Brain microvascular endothelial cell (primary cell): ENCODE measurements around the gene SIPA1L3.
A peak's percentile ranks its signal among the peaks of the same experiment; 100 is the strongest.

Experiments
- DNase-seq: peaks from one replicate; pipeline ENCODE4 v3.0.0-alpha.2; 2020
- H3K27ac ChIP-seq: fragments of 250-450 bp; sonication (Bioruptor Pico); 2 replicates; pipeline ENCODE4 v1.5.1; 2020; ENCODE audit warnings: mild to moderate bottlenecking, moderate library complexity
- H3K27me3 ChIP-seq: fragments of 250-450 bp; sonication (Bioruptor Pico); replicated peaks from 2 replicates; pipeline ENCODE4 v1.5.1; 2020; ENCODE audit warnings: mild to moderate bottlenecking
- H3K36me3 ChIP-seq: fragments of 250-450 bp; sonication (Bioruptor Pico); replicated peaks from 2 replicates; pipeline ENCODE4 v1.5.1; 2020; ENCODE audit warnings: mild to moderate bottlenecking
- H3K4me3 ChIP-seq: 2 replicates; pipeline ENCODE4 v1.5.1; 2011; ENCODE audit warnings: low read depth, mild to moderate bottlenecking, control low read depth, low read length, moderate library complexity
- in situ Hi-C: cut with HindIII; loops from 2 replicates; pipeline ENCODE4 v1.10.0; 2017; ENCODE audit warnings: low sequenced_read_pairs, low pct_ligation_motif_present
- TF ChIP-seq, protein P1 (sequence below): IDR thresholded peaks from 2 replicates; pipeline ENCODE4 v1.5.1; 2011; ENCODE audit warnings: low read depth, mild to moderate bottlenecking, moderate library complexity, low read length, control low read depth, inconsistent platforms; ENCODE audit errors: missing control alignments

Gene SIPA1L3

GRCh38 chr19:38005224-38005614, 98.2 kb downstream of the SIPA1L3 start:
- Histone ChIP-seq H3K4me3 (no peak overlapping the region), H3K36me3 (no peaks in the 10 kb centered on the region), H3K27ac (peak overlapping the region; percentile 97), H3K27me3 (no peaks in the 10 kb centered on the region)
- TF ChIP-seq, protein P1, sequence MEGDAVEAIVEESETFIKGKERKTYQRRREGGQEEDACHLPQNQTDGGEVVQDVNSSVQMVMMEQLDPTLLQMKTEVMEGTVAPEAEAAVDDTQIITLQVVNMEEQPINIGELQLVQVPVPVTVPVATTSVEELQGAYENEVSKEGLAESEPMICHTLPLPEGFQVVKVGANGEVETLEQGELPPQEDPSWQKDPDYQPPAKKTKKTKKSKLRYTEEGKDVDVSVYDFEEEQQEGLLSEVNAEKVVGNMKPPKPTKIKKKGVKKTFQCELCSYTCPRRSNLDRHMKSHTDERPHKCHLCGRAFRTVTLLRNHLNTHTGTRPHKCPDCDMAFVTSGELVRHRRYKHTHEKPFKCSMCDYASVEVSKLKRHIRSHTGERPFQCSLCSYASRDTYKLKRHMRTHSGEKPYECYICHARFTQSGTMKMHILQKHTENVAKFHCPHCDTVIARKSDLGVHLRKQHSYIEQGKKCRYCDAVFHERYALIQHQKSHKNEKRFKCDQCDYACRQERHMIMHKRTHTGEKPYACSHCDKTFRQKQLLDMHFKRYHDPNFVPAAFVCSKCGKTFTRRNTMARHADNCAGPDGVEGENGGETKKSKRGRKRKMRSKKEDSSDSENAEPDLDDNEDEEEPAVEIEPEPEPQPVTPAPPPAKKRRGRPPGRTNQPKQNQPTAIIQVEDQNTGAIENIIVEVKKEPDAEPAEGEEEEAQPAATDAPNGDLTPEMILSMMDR = no peak
- no peak for DNase-seq
- in situ Hi-C loops = no loop called here

- in situ Hi-C loops = no loop called here
- no peak overlapping the region for H3K4me3 ChIP-seq
- no peaks in the 10 kb centered on the region for H3K27me3 ChIP-seq
- no peak overlapping the region for H3K27ac ChIP-seq
- TF ChIP-seq, protein P1 = no peak
- DNase-seq = no peak
- no peaks in the 10 kb centered on the region for H3K36me3 ChIP-seq
These were observed 99.5 kb downstream of the SIPA1L3 start for GRCh38 chr19:38006361-38007045.

DNA sequence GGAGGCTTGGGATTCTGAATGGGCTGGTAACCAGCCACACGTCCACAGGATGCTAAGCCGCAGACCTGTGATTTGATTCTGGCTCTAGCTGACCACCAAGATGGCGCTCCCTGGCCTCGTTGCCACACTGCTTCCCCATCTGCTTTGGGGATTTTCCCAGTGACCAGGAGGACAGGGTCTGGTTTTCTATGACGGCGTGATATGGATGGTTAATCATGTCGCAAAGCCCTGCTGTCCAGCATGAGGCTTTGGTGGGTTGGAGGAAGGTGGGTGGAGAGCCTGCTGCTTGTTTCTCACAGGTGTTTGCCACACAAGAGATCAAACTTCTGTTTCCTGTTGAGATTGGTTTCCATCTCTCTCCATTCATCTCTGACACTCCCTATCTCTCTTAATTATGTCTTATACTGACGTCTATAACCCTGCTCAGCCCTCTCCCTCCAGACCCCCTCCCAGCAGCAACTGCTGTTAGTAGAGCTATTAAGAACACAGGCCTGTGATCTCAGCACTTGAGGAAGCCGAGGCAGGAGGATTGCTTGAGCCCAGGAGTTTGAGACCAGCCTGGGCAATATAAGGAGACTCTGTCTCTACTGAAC, 102.7 kb downstream of the SIPA1L3 start:
- H3K4me3 ChIP-seq = no peak overlapping the region
- H3K36me3 ChIP-seq = peaks cover 3% of the 10 kb centered on the region
- TF ChIP-seq, protein P1 = no peak
- no peak overlapping the region for H3K27ac ChIP-seq
- in situ Hi-C loops = no loop called here
- DNase-seq = no peak
- H3K27me3 ChIP-seq = no peaks in the 10 kb centered on the region

DNA sequence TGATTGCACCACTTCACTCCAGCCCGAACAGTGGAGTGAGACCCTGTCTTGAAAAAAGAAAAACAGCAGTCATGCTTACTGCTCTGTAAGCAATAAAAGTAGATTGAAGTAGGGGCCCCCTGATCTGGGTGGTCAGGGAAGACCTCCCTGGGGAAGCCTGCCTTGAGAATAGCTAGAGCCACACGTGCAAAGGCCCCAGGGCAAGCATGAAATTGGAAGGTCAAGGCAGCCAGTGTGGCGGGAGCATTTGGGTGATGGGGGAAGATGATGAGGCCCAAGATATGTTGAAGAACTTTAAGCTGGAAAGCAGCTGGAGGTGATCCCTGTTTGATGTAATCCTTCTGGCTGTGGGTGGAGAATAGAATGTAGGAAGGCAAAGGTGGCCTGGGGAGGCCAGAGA, 104.4 kb downstream of the SIPA1L3 start:
- TF ChIP-seq, protein P1 = no peak
- Histone ChIP-seq H3K27me3 (no peaks in the 10 kb centered on the region), H3K4me3 (no peak overlapping the region), H3K27ac (no peak overlapping the region), H3K36me3 (peaks cover 3% of the 10 kb centered on the region)
- in situ Hi-C loops = no loop called here
- DNase-seq = no peak

- in situ Hi-C loops = no loop called here
- DNase-seq = no peak
- no peaks in the 10 kb centered on the region for H3K27me3 ChIP-seq
- H3K4me3 ChIP-seq = no peak overlapping the region
- peaks cover 3% of the 10 kb centered on the region for H3K36me3 ChIP-seq
- TF ChIP-seq, protein P1 = no peak
- H3K27ac ChIP-seq = no peak overlapping the region
These were observed 105.3 kb downstream of the SIPA1L3 start for GRCh38 chr19:38012290-38012689.
